GM12874 (cell line): Measurements from ENCODE around the gene DPH1.

Experiments
- TF ChIP-seq, protein P1 (sequence below): IDR thresholded peaks from 2 replicates; pipeline ENCODE4 v1.5.1; 2011; ENCODE audit warnings: low read depth, mild to moderate bottlenecking, control low read depth, low read length, moderate library complexity; ENCODE audit not compliant: insufficient read depth

DPH1 gene

DNA sequence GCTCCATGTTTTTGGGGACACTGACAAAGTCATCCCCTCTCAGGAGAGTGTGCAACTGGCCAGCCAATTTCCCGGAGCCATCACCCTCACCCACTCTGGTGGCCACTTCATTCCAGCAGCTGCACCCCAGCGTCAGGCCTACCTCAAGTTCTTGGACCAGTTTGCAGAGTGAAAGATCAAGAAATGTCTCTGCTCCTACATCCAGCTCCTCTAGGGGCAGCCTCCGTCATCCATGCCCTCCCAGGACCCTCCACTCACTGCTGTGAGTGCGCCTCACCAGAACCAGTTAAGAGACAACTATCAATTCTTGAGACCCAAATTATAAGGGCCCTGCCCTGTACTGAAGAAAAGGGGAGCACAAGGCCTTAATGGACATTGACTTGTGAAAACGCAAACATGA, 13.0 kb downstream of the DPH1 start:
- TF ChIP-seq, protein P1, sequence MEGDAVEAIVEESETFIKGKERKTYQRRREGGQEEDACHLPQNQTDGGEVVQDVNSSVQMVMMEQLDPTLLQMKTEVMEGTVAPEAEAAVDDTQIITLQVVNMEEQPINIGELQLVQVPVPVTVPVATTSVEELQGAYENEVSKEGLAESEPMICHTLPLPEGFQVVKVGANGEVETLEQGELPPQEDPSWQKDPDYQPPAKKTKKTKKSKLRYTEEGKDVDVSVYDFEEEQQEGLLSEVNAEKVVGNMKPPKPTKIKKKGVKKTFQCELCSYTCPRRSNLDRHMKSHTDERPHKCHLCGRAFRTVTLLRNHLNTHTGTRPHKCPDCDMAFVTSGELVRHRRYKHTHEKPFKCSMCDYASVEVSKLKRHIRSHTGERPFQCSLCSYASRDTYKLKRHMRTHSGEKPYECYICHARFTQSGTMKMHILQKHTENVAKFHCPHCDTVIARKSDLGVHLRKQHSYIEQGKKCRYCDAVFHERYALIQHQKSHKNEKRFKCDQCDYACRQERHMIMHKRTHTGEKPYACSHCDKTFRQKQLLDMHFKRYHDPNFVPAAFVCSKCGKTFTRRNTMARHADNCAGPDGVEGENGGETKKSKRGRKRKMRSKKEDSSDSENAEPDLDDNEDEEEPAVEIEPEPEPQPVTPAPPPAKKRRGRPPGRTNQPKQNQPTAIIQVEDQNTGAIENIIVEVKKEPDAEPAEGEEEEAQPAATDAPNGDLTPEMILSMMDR, result no peak; the same call in 1 of the 2 replicates

DNA sequence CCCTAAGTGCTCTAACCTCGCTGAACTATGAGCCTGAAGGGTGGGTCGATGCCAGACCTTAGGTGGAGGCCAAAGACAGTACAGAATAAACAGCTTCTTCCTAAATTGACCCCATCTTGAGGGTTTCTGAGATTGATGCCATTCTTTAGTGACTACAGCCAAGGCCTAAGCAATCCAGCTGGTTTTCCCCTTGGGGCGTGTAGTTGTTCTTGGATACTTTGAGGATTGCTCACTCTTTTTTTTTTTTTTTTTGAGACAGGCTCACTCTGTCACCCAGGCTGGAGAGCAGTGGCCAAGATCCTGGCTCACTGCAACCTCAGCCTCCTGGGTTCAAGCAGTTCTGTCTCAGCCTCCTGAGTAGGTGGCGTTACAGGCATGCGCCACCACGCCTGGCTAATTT, 13.8 kb downstream of the DPH1 start:
- TF ChIP-seq, protein P1, result no peak

DNA sequence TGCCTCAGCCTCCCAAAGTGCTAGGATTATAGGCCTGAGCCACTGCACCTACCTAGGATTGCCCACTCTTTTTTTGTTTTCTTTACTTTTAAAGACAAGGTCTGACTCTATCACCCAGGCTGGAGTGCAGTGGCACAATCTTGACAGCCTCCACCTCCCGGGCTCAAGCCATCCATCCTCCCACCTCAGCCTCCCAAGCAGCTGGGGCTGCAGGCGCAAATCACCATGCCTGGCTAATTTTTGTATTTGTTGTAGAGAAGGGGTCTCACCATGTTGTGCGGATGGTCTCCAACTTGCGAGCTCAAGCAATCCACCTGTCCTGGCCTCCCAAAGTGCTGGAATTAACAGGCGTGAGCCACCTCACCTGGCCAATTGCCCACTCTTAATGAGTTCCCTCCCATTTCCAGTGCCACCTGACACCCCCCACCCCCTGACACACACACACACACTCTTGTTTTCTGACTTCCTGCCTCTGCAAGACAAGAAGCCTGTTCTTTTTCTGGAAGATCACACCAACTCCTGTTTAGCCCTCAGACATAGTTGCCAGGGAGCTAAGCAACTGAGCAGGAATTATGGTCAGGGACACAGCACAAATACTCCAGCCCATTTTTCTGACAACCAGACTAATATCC, 14.4 kb downstream of the DPH1 start:
- TF ChIP-seq, protein P1, result no peak

DNA sequence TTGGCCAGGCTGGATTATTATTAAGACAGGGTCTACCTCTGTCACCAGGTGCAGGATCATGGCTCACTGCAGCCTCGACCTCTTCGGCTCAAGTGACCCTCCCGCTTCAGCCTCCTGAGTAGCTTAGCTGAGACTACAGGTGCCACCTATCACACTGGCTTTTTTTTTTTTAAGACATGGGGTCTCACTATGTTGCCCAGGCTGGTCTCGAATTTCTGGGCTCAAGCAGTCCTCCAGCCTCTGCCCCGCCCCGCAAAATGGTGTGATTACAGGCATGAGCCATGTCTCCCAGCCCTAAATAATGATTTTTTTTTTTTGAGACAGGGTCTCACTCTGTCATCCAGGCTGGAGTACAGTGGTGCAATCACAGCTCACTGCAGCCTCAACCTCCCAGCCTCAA, 17.6 kb downstream of the DPH1 start:
- TF ChIP-seq, protein P1, result no peak

DNA sequence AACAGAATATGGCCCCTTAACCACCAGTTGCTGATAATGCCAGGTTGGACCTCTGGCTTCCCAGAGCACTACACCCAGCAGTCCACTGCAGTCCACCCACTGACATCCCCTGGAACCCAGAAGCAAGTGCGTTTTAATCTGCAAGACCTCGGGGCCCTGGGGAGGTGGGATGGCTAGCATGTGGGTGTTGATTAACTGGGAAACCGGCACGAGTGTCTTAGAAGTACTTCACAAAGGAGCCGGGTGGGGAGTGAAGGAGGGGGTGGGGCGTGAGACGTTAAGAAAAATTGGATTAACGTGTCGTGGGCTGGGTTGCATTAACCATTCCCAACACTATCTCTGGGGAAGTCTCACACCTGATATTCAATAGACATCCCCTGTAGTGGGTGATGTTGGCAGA, 18.9 kb downstream of the DPH1 start:
- TF ChIP-seq, protein P1, result no peak

DNA sequence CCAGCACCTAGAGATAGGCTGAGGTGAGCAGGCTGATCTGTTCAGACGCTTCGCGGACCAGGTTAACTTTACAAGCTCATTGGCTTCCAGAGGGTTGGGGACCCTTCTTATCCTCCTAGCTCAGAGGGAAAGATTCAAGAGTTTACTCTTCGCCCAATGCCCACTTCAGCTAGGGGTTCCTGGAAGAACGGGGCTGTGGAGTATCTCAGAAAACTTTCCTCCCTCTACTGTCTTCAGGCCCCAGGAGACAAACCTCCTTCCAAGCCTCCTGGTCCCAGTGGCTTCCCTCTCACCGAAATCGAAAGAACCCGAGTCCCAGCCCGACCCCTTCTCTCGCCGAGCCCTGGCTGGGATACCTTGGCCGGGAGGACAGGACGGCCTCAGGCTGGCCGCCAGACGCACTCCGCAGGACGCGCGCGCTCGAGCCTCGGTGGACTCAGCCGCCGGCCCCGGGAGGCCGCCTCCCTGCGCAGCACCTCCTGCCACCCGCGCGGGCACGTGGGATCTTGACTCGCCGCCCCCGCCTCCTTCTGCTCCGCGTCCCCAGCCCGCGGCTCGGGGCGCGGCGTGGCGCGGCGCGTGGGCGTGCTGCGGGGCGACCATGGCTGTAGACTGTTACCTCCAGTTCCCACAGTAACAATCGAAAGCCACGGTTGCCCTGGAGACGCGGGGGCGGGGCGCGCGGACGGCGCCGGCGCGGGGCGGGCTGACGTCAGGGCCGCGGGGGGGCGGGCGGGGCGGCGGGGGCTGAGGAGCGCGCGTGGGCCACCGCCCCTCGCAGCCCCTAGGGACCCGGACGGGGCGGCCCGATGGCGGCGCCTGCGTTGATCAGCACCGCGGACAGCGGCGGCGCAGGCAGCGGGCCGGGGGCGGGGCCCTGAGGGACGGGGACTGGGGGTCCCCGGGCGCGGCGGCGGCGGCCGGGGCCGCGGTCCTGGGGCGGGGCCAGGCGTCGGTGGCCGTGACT, 19.7 kb downstream of the DPH1 start:
- TF ChIP-seq, protein P1, result no peak

DNA sequence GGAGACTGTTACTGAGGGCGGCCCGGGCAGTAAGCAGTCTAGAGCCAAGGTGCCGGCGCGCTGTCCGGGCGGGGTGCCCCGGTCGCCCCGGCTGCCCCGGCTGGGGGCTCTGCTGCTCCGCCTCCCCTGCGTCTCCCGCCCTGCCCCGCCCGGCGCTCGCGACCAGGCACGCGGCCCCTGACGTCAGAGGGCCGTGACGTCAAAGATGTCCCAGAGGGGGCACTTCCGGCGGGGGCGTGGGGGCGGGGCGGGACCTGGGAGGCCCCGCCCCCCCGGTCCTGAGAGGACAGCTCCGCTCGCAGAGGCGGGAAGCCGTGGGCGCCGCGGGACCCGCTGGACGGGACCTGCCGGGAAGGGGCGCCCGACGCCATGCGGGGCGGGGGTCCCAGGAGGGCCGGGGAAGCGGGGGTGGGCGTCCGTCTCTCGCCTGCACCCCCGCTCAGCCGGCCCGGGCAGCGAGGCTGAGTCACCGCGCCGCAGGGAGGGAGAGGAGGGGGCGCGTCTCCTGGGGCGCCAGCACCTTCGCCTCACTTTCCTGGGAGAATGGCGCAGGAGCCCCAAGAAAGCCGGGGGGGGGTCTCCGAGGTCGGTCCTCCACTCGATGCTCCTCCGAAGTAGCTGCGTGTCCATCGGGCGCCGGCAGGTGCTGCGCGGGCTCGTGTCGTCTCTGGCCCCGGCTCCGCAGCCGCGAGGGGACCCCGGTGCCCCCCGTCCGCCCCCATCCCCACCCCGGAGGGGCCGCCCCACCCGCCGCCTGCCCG, 20.5 kb downstream of the DPH1 start:
- TF ChIP-seq, protein P1, result 0 out of 2 replicates have a peak, but pooled peaks have one; percentile 9
